Measurements from ENCODE around the gene HACE1.
"Not testable (repeated sequence)": the region's sequence is repeated elsewhere in the genome, so short reads cannot be mapped to it uniquely, and the experiment has no call there.

Gene HACE1, protein sequence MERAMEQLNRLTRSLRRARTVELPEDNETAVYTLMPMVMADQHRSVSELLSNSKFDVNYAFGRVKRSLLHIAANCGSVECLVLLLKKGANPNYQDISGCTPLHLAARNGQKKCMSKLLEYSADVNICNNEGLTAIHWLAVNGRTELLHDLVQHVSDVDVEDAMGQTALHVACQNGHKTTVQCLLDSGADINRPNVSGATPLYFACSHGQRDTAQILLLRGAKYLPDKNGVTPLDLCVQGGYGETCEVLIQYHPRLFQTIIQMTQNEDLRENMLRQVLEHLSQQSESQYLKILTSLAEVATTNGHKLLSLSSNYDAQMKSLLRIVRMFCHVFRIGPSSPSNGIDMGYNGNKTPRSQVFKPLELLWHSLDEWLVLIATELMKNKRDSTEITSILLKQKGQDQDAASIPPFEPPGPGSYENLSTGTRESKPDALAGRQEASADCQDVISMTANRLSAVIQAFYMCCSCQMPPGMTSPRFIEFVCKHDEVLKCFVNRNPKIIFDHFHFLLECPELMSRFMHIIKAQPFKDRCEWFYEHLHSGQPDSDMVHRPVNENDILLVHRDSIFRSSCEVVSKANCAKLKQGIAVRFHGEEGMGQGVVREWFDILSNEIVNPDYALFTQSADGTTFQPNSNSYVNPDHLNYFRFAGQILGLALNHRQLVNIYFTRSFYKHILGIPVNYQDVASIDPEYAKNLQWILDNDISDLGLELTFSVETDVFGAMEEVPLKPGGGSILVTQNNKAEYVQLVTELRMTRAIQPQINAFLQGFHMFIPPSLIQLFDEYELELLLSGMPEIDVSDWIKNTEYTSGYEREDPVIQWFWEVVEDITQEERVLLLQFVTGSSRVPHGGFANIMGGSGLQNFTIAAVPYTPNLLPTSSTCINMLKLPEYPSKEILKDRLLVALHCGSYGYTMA

DNA sequence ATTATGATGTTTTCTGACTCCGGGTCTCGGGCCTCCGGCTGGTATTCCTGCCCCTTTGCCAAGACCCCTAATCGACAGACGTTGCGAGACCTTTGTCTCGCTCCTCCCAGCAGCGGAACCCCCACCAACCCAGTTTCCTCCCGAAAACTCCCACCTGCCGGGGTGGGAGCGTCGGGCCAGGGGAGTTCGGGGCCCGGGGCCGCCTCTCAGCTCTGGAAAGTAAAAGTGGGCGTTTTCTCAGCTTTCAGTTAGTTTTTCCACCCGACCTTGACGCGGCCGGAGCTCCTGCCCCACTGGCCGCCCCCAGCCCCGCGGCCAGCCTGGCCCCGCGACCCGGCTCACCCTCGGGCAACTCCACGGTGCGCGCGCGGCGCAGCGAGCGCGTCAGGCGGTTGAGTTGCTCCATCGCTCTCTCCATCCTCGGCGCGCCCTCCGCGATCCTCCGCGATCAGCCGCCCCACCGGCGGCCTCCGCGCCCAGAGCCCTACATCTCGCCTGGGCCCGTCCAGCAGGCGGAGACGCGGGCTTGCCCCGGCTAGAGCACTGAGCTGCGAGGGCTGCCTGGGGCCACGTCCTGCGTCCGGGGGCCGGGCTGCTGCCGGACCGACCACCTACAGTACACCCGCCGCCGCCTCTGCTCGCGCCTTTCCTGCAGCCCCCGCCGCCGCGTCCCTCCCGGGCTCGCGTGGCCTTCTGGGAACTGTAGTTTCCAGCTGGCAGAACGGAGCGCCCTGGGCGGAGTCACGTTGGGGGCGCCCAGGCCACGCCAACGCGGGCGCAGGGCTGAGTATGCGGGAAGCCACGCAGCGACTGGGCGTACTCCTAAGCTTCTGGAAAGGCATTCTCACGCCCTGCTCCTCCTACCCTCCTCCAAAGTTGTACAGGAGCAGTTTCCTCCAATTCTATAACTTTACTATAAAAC is at the start of gene HACE1:
Gene HACE1 (minus strand): TSS at position 695 of the 922 bp plus-strand sequence. CDS start 277 bp downstream, at position 418.
- DNase-seq, result peak; percentile 57

DNA sequence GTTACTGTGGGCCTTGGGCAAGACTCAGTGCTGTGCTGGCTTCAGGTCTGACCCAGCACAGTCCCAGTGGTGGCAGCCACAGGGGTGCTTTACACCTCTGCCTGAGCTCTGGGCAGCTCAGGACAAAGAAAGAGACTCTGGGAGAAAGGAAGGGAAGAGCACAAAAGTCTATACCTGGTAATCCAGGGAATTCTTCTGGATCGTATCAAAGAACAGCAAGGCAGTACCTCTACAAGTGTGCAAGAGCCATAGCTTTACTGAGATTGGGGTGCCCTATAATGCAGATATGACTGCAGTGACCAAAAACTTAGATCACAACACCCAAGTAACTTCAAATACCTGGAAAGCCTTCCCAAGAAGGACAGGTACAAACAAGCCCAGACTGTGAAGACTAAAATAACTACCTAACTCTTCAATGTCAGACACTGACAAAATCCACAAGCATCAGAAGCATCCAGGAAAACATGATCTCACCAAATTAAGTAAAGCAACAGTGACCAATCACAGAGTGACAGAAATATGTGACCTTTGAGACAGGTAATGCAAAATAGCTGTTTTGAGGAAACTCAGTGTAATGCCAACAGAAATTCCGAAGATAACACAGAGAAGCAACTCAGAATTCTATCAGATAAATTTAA is 49.3 kb upstream of the HACE1 start:
- no peak for DNase-seq

DNA sequence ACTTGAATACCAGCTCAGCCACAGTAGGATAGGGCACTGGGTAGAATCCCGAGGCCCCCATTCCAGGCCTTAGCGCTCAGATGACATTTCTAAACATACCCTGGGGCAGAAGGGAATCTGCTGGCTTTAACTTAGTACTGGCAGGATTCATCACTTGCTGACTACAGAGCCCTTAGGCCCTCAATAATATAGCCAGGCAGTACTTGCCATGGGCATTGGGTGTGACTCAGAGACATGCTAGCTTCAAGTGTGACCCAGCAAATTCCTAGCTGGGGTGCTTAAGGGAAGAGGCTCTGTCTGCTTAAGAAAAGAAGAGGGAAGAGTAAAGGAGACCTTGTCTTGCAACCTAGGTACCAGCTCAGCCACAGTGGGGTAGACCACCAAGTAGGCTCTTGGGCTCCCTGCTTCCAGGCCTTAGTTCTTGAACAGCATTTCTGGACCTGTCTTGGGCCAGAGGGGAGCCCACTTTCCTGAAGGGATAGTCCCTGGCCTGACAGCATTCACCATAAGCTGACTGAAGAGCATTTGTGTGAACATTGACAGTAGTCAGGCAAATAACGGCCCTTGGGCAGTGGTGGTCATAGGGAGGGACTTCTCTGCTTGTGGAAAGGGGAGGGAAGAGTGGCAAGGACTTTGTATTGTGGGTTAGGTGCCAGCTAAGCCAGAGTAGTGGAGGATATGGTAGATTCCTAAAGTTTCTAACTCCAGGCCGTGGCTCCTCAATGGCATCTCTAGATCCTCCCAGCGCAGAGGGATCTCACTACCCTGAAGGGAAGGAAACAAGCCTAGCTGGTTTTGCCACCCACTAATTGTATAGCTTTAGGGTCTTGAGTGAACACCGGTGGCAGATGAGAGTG is 48.5 kb upstream of the HACE1 start:
- DNase-seq, result no peak

DNA sequence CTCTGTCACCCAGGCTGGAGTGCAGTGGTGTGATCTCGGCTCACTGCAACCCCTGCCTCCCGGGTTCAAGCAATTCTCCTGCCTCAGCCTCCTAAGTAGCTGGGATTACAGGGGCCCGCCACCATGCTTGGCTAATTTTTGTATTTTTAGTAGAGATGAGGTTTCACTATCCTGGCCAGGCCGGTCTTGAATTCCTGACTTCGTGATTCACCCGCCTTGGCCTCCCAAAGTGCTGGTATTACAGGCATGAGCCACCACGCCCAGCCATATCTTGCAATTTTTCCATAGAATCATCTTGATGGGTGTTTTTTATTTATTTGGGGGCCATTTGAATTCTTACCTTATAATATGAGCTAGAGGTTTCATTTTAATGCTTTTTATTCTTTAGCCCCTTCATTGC is 39.2 kb upstream of the HACE1 start:
- not testable (repeated sequence) for DNase-seq

DNA sequence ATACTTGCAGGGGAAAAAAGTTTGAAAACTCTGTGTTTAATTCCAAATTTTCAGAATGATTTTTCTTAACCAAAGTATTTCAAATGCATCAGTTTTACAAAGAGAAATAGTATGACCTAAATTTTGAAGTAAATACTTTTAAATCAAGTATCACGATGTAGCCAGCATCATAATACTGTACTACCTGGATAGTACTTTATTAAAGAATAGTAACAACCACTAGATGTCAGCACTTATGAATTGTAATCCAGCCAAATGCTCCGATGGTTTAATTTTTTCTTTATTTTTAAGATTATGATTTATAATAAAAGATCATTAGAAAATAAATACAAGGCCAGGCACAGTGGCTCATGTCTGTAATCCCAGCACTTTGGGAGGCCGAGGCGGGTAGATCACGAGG is 37.2 kb upstream of the HACE1 start:
- DNase-seq, result no peak

DNA sequence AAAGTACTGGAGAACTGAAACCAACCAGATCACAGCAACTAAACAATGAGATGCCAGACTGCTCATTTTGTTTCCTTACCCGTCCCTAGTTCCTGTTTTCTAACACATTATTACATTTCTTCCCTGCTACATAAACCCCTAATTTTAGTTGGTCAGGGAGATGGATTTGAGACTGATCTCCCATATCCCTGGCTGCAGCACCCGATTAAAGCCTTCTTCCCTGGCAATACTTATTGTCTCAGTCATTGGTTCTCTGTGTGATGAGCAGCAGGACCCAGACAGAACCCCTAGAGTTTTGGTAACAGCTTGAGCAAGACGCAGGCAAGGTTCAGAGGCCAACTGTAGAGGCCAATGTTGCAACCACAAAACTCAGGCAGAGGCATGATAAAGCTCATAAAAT is 28.3 kb upstream of the HACE1 start:
- DNase-seq, result no peak

DNA sequence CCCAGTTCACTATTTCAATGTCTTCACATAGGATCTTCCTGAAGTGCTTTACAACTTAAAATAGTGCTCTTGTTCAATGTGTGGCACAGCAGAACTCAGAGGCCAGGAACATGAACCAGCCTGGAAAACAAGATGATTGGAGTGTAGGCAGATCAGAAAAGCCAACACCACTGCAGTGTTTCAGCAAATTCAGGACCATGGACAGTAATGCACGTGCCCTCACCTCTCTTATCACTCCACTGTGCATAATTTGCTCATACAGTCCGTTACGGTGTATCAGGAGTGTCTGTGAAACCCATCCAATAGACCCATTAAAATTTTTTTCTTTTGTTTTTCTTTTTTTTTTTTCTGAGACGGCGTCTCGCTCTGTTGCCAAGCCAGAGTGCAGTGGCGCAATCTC is 27.6 kb upstream of the HACE1 start:
- no peak for DNase-seq

DNA sequence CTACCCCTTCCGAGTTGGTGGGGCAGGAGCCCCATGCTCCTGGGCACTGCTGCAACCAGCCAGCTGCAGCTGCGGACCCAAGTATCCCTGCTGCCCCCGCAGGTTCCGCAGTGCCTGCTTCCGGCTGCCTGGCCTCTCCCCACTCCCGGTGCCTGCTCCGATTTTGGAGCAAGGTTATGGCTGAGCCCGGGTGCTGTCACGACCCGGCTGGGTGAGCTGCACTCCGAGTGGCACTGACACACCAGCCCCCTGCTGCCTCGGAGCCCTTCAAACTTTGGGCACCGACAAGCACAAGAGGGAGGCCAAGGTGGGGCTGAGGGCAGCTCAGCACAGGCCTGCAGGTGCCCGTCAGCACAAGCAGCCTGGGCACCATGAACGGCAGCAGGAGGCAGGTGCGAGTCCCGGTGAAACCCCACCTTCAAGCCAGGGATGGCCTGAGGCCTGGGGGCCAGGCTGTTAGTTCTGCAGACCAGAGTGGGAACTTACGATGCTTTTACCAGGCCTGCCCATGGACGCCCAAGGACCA is 25.9 kb upstream of the HACE1 start:
- DNase-seq, result peak; percentile 4

DNA sequence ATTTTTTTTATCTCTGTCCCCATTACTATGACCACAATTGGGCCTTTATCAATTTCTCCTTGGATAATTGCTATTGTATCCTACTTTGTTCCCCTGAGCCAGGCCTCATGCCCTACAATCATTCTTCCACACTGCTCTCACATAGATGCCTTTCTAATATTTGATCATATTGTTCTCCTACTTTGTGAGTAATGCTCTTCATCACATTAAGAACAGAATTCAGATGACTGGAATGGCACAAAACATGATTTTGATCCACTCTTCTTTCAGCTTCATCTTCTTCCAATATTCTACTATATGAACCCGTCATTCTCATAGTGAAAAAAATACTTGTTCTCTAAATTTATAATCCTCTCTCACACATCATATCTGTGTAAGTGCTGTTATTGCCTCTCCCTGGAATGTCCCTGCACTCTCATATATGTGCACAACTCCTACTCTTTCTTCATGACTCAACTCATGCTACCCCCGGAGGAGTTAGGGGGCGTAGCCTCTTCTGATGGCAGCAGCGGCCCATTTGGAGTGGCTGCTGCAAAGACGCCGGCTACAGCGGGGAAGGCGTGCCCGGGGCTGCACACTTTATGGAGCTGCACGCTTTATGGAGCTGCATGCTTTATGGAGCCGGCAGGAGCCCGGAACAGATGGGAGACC is 25.3 kb upstream of the HACE1 start:
- DNase-seq, result no peak

DNA sequence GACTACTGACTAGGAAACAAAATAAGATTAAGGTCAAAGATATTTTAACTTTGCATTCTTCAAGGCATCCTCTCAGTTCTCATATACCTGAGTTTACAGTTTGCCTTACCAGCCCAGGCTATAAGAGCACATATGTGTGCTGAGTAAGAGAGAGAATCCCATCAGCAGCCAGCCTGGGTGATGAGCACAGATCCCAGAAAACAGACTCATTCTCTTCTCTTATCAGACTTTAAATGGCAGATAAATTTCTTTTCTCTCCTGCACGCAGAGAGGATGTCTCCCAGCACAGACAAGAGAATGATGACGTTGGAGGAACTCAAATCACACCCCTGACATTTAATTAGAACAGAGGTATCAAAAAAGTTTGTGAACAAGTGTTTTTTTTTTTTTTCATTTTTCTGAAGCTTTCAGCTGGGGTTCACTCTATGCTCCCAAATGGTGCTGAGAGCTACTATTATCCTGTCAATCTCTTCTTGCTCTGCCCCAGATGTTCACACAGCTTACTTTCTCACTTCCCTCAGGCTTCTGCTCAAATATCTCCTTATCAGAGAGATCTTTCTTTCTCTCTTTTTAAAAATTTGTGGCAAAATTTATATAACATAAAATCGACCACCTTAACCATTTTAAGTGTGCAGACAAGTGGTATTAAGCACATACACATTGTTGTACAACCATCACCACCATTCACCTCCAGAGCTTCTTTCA is 22.4 kb upstream of the HACE1 start:
- no peak for DNase-seq

DNA sequence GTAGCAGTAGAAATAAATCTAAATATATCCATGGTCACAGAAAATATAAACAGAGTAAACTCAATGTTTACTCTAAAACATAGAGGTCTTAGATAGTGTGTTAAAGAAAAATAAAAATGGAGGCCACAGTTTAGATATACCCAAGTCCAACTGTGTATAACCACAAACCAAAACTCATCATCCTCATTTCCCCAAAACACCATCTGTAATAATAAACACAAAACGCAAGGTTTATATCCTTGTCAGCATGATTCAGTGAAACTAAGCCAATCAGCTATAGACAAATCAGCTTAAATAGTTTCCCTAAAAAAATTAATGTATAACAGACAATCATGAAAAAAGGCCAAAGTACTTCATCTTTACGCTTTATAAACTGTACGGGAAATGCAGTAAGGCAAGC is 2.7 kb upstream of the HACE1 start:
- DNase-seq, result no peak

DNA sequence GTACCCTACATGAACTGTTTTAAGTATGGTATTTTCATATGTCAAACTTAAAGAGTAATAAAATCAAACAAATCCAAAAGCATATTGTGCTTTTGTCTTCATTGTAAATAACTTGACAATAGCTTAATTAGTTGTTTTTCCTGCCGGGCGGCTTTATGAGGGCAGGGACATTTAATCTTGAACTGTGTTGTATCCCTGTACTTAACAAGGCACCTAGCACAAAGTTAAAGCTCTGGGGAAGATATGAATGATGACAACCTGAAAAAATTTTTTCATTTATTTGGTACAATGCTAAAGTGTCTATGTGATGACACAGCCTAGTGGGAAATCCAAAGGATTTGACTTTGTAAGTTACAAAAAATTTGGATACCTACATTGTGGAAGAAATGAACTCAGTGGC is 502 bp upstream of the HACE1 start:
- no peak for DNase-seq

DNA sequence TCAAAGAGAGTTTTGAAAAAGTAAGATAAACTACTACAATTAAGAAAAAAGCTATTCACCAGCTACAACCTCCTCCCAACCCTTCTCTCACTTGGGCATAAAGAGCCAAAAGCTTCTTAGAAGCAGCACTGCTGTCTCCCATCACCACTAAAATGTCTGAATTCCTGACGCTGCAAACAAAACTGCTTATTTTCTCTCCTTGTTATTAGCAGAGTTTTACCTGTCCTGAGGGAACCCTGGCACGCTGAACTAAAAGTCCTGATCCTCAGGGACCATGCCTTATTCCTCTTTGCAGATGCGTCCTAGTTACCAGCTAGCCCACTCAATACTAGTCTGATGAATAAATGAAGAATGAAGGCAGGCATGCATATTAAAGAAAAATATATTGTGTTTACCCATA is 1.1 kb downstream of the HACE1 start:
- no peak for DNase-seq

DNA sequence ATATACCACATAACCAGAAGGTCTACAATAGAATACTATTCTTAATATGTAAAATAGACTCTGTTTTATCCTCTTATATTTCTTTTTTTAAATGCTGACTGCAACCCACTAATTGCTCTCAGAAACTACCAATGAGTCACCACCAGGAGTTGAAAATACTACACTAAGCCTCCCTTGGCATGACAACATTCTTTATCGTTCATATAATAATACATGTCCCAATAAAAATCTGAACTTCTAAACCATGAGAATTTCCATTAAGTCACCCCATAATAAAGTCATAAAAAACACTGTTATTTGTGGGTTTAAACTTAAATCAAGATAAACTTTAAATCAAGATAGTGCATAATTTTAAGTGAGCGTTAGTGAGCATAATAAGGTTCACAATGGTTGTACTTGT is 4.2 kb downstream of the HACE1 start:
- no peak for DNase-seq

DNA sequence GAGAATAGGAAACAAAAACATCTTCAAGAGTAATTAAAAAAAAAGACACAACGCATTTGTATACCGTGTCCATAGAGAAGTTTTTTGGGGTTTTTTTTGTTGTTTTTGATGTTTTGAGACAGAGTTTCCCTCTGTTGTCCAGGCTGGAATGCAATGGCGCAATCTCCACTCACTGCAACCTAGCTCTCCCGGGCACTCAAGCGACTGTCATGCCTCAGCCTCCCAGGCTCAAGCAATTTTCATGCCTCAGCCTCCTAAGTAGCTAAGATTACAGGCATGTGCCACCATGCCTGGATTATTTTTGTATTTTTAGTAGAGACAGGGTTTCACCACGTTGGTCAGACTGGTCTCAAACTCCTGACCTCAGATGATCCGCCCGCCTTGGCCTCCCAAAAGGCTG is 12.0 kb downstream of the HACE1 start:
- DNase-seq, result not testable (repeated sequence)

DNA sequence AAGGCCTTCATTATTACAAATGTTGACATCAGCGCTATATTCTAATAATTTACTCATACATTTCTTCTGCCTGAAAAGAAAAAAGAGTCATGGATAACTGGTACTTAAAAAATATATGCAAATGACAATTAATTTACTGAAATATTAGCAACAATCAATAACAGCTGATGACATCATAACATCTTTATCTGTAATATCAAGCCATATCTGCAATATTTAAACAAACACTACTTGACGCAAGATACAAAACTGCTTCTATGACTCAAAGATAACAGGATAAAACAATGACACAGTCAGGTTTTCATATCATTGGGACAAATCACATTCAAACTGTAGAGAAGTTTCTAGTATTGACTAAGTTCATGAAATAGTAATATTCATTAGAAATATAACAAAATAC is 16.5 kb downstream of the HACE1 start:
- no peak for DNase-seq

DNA sequence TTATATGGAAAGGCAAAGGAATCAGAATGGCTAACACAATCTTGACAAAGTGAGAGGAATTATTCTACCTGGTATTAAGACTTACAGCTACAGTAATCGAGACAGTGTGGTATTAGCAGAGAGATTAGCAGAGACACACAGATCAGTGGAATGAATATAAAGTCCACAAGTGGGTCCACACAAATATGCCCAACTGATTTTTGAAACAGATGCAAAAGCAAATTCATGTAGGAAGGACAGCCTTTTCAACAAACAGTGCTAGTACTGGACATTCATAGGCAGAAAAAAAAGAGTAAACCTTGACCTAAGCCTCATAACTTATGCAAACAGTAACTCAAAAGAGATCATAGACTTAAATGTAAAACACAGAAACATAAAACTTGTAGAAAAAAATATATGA is 22.6 kb downstream of the HACE1 start:
- no peak for DNase-seq

DNA sequence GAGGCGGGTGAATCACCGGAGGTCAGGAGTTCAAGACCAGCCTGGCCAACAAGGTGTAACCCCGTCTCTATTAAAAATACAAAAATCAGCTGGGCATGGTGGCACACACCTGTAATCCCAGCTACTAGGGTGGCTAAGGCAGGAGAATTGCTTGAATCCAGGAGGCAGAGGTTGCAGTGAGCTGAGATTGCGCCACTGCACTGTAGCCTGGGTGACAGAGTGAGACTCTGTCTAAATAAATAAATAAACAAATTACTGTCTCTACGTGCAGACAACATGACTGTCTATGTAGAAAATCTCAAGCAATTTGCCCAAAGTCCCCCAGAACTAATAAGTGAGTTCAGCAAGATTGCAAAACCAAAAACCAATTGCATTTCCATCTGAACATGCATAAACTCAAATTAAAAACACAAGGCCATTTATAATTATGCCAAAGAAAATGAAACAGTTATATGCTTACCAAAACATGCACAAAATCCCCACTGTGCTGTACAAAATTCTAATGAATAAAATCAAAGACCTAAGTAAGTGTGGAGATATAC is 23.2 kb downstream of the HACE1 start:
- not testable (repeated sequence) for DNase-seq

DNA sequence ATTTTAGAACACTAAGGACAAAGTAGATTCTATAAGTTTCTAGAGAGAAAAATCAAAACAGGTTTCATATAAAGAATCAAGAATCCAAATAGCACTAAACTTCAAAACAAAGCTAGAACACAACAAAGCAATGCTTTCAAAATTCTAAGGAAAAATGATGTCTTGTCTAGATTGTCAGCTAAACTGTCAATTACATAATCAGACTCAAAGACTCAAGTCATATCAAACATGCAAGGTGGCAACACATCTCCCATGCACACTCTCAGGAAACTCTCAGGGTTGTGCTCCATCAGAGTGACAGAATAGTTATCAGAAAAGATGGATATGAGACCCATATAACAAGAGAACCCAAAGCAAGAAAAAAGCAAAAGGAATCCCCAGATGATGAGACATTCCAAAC is 23.9 kb downstream of the HACE1 start:
- DNase-seq, result no peak
